ENCODE results near the gene CFHR2.
"Not testable (repeated sequence)": the region's sequence is repeated elsewhere in the genome, so short reads cannot be mapped to it uniquely, and the experiment has no call there.

Gene CFHR2

GRCh38 chr1:196955926-196956325 lies 12.4 kb downstream of the CFHR2 start:
- no peaks in the 10 kb centered on the region for H3K27me3 ChIP-seq (ENCODE audit: control insufficient read depth, insufficient read depth, low read length)
- H3K9me3 ChIP-seq (ENCODE audit: control insufficient read depth, low read length): no peaks in the 10 kb centered on the region
- H3K9ac ChIP-seq (ENCODE audit: low read length): no peak overlapping the region
- no peaks in the 10 kb centered on the region for H3K36me3 ChIP-seq (ENCODE audit: control insufficient read depth, insufficient read depth, low read length)
- no peak overlapping the region for H3K4me3 ChIP-seq (ENCODE audit: low read length)
- no peaks in the 10 kb centered on the region for H3K4me1 ChIP-seq (ENCODE audit: control insufficient read depth, insufficient read depth, low read length)

- H3K36me3 ChIP-seq (ENCODE audit: control insufficient read depth, insufficient read depth, low read length): no peaks in the 10 kb centered on the region
- H3K27me3 ChIP-seq (ENCODE audit: control insufficient read depth, insufficient read depth, low read length): no peaks in the 10 kb centered on the region
- no peak overlapping the region for H3K9ac ChIP-seq (ENCODE audit: low read length)
- H3K4me1 ChIP-seq (ENCODE audit: control insufficient read depth, insufficient read depth, low read length): no peaks in the 10 kb centered on the region
- no peak overlapping the region for H3K4me3 ChIP-seq (ENCODE audit: low read length)
- no peaks in the 10 kb centered on the region for H3K9me3 ChIP-seq (ENCODE audit: control insufficient read depth, low read length)
Measured at GRCh38 chr1:196960854-196961253, 17.3 kb downstream of the CFHR2 start.

- H3K27me3 ChIP-seq (ENCODE audit: control insufficient read depth, insufficient read depth, low read length): no peaks in the 10 kb centered on the region
- H3K4me1 ChIP-seq (ENCODE audit: control insufficient read depth, insufficient read depth, low read length): no peaks in the 10 kb centered on the region
- no peaks in the 10 kb centered on the region for H3K36me3 ChIP-seq (ENCODE audit: control insufficient read depth, insufficient read depth, low read length)
- no peaks in the 10 kb centered on the region for H3K9me3 ChIP-seq (ENCODE audit: control insufficient read depth, low read length)
- no peak overlapping the region for H3K9ac ChIP-seq (ENCODE audit: low read length)
- no peak overlapping the region for H3K4me3 ChIP-seq (ENCODE audit: low read length)
Measured at GRCh38 chr1:196970182-196970581, 26.6 kb downstream of the CFHR2 start.

GRCh38 chr1:196976278-196976677 lies 32.7 kb downstream of the CFHR2 start:
- no peak overlapping the region for H3K4me3 ChIP-seq (ENCODE audit: low read length)

GRCh38 chr1:196977278-196977677 lies 33.7 kb downstream of the CFHR2 start, which contains the start of gene CFHR5:
CFHR5 (plus strand) TSS chr1:196977556; CDS start chr1:196977665, 109 bp downstream.
- Histone ChIP-seq H3K9me3 (ENCODE audit: control insufficient read depth, low read length) (no peaks in the 10 kb centered on the region), H3K4me1 (ENCODE audit: control insufficient read depth, insufficient read depth, low read length) (no peaks in the 10 kb centered on the region), H3K4me3 (ENCODE audit: low read length) (no peak within 1 kb of the TSS), H3K36me3 (ENCODE audit: control insufficient read depth, insufficient read depth, low read length) (no peaks in the 10 kb centered on the region), H3K9ac (ENCODE audit: low read length) (no peak within 1 kb of the TSS), H3K27me3 (ENCODE audit: control insufficient read depth, insufficient read depth, low read length) (no peaks in the 10 kb centered on the region)

More at GRCh38 chr1:196976278-196976677, 32.7 kb downstream of the CFHR2 start:
- no peaks in the 10 kb centered on the region for H3K4me1 ChIP-seq (ENCODE audit: control insufficient read depth, insufficient read depth, low read length)
- no peaks in the 10 kb centered on the region for H3K27me3 ChIP-seq (ENCODE audit: control insufficient read depth, insufficient read depth, low read length)
- no peaks in the 10 kb centered on the region for H3K36me3 ChIP-seq (ENCODE audit: control insufficient read depth, insufficient read depth, low read length)
- H3K9ac ChIP-seq (ENCODE audit: low read length): no peak overlapping the region
- no peaks in the 10 kb centered on the region for H3K9me3 ChIP-seq (ENCODE audit: control insufficient read depth, low read length)

GRCh38 chr1:196980859-196981258 lies 37.3 kb downstream of the CFHR2 start:
- Histone ChIP-seq H3K9ac (ENCODE audit: low read length) (no peak overlapping the region), H3K4me1 (ENCODE audit: control insufficient read depth, insufficient read depth, low read length) (no peaks in the 10 kb centered on the region), H3K9me3 (ENCODE audit: control insufficient read depth, low read length) (no peaks in the 10 kb centered on the region), H3K36me3 (ENCODE audit: control insufficient read depth, insufficient read depth, low read length) (no peaks in the 10 kb centered on the region), H3K27me3 (ENCODE audit: control insufficient read depth, insufficient read depth, low read length) (no peaks in the 10 kb centered on the region), H3K4me3 (ENCODE audit: low read length) (no peak overlapping the region)

GRCh38 chr1:196982247-196982646 lies 38.7 kb downstream of the CFHR2 start:
- not testable (repeated sequence) for H3K4me3 ChIP-seq (ENCODE audit: low read length); H3K4me1 ChIP-seq (ENCODE audit: control insufficient read depth, insufficient read depth, low read length); H3K9ac ChIP-seq (ENCODE audit: low read length); H3K36me3 ChIP-seq (ENCODE audit: control insufficient read depth, insufficient read depth, low read length); H3K27me3 ChIP-seq (ENCODE audit: control insufficient read depth, insufficient read depth, low read length); H3K9me3 ChIP-seq (ENCODE audit: control insufficient read depth, low read length)

GRCh38 chr1:196991919-196992651 lies 48.5 kb downstream of the CFHR2 start:
- not testable (repeated sequence) for H3K4me3 ChIP-seq (ENCODE audit: low read length); H3K9me3 ChIP-seq (ENCODE audit: control insufficient read depth, low read length); H3K27me3 ChIP-seq (ENCODE audit: control insufficient read depth, insufficient read depth, low read length); H3K4me1 ChIP-seq (ENCODE audit: control insufficient read depth, insufficient read depth, low read length); H3K36me3 ChIP-seq (ENCODE audit: control insufficient read depth, insufficient read depth, low read length); H3K9ac ChIP-seq (ENCODE audit: low read length)

- Histone ChIP-seq H3K9ac (ENCODE audit: low read length) (no peak overlapping the region), H3K36me3 (ENCODE audit: control insufficient read depth, insufficient read depth, low read length) (no peaks in the 10 kb centered on the region), H3K4me3 (ENCODE audit: low read length) (no peak overlapping the region), H3K9me3 (ENCODE audit: control insufficient read depth, low read length) (no peaks in the 10 kb centered on the region), H3K4me1 (ENCODE audit: control insufficient read depth, insufficient read depth, low read length) (no peaks in the 10 kb centered on the region), H3K27me3 (ENCODE audit: control insufficient read depth, insufficient read depth, low read length) (no peaks in the 10 kb centered on the region)
Measured at GRCh38 chr1:196993916-196994315, 50.4 kb downstream of the CFHR2 start.

- H3K9ac ChIP-seq (ENCODE audit: low read length): no peak overlapping the region
Measured at GRCh38 chr1:196997423-196997822, 53.9 kb downstream of the CFHR2 start.

GRCh38 chr1:197001828-197002227 lies 58.3 kb downstream of the CFHR2 start:
- Histone ChIP-seq H3K27me3 (ENCODE audit: control insufficient read depth, insufficient read depth, low read length) (no peaks in the 10 kb centered on the region), H3K9ac (ENCODE audit: low read length) (no peak overlapping the region), H3K4me3 (ENCODE audit: low read length) (no peak overlapping the region), H3K36me3 (ENCODE audit: control insufficient read depth, insufficient read depth, low read length) (no peaks in the 10 kb centered on the region), H3K4me1 (ENCODE audit: control insufficient read depth, insufficient read depth, low read length) (no peaks in the 10 kb centered on the region), H3K9me3 (ENCODE audit: control insufficient read depth, low read length) (no peaks in the 10 kb centered on the region)

More at GRCh38 chr1:196997423-196997822, 53.9 kb downstream of the CFHR2 start:
- H3K9me3 ChIP-seq (ENCODE audit: control insufficient read depth, low read length): no peaks in the 10 kb centered on the region
- H3K4me3 ChIP-seq (ENCODE audit: low read length): no peak overlapping the region
- H3K36me3 ChIP-seq (ENCODE audit: control insufficient read depth, insufficient read depth, low read length): no peaks in the 10 kb centered on the region
- H3K4me1 ChIP-seq (ENCODE audit: control insufficient read depth, insufficient read depth, low read length): no peaks in the 10 kb centered on the region
- H3K27me3 ChIP-seq (ENCODE audit: control insufficient read depth, insufficient read depth, low read length): no peaks in the 10 kb centered on the region

- H3K36me3 ChIP-seq (ENCODE audit: control insufficient read depth, insufficient read depth, low read length): no peaks in the 10 kb centered on the region
- H3K9ac ChIP-seq (ENCODE audit: low read length): no peak overlapping the region
- H3K9me3 ChIP-seq (ENCODE audit: control insufficient read depth, low read length): no peaks in the 10 kb centered on the region
- H3K4me1 ChIP-seq (ENCODE audit: control insufficient read depth, insufficient read depth, low read length): no peaks in the 10 kb centered on the region
- no peak overlapping the region for H3K4me3 ChIP-seq (ENCODE audit: low read length)
- H3K27me3 ChIP-seq (ENCODE audit: control insufficient read depth, insufficient read depth, low read length): no peaks in the 10 kb centered on the region
Measured at GRCh38 chr1:197003132-197003531, 59.6 kb downstream of the CFHR2 start.

GRCh38 chr1:197008861-197009260 lies 65.3 kb downstream of the CFHR2 start:
- Histone ChIP-seq H3K36me3 (ENCODE audit: control insufficient read depth, insufficient read depth, low read length) (no peaks in the 10 kb centered on the region), H3K9me3 (ENCODE audit: control insufficient read depth, low read length) (no peaks in the 10 kb centered on the region), H3K4me3 (ENCODE audit: low read length) (no peak overlapping the region), H3K27me3 (ENCODE audit: control insufficient read depth, insufficient read depth, low read length) (no peaks in the 10 kb centered on the region), H3K4me1 (ENCODE audit: control insufficient read depth, insufficient read depth, low read length) (no peaks in the 10 kb centered on the region), H3K9ac (ENCODE audit: low read length) (no peak overlapping the region)
